Measurements from ENCODE around the gene GPT2.

Gene GPT2

DNA sequence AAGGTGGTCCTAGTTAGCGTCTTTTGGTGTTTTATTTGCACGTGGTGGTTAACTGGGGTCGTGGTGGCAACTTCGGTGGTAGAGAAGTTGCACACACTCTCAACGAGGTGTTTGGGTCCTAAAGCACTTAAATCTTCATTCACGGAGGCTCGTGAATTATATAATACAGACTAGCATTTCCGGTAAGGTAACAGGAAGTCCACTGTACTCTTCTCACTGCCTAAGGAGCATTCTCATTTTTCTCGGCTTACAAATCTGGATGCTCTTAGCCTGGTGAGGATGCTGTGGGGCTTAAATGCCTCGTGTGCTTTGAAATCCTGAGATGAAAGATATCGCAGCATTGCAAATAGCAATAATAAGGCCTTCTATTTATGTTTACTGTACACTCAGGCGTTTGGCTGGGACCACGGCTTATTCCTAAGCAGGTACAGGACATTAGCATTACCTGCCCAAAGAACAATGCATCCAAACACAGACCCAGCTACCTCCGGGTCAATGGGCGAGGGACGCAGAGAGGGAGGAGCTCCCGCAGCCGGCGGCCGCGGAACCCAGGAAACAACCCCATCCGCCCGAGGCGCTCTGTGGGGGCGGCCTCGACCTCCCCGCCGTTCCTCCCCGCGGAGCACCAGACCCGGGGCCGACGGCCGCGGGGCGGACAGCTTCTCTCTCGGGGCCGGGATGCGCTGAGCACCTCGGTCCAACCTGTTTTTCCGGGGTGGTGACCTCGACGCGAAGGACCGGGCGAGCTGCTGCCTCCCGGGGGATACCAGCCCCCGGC lies 88.5 kb downstream of the GPT2 start:
- no peak for DNase-seq

DNA sequence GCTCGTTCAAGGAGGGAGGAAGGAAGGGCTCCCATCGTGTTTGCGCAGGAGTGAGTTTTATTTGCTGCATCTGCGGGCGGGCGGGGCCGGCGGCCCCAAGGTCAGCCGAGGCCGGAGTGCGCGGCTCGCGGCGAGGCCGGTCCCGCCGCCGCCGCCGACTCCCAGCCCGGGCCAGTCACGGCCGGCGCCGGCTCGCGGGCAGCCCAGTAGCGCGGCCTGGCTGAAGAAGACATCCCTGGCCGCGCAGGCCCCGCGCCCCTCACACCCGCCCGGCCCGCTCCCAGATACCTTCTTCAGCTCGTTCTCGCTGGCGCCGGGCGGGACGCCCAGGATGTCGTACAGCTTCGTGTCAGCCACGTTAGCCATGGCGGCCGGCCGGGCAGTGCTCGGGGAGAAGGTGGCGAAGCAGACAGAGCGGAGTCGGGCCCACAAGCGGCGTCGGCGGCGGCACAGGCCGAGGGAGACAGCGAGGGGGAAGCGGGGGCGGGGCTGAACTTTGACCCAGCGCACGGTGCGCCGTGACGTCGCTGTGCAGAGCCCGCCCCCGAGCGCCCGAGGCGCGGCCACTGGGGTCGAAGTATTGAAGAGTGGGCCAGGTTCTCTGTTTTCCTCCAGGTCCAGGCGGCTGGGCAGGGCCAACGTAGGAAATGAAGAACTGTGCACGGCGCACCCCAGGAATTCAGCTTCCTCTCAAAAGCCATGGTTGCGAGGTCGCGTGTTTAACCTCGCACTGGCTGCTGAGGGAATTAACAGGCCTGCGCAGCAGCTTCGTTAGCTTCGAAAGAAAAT lies 89.2 kb downstream of the GPT2 start, which contains the start of gene DNAJA2:
Gene DNAJA2 (minus strand): TSS at position 468 of the 789 bp plus-strand sequence. CDS start 102 bp downstream, at position 366.
- peak; percentile 82 for DNase-seq

DNA sequence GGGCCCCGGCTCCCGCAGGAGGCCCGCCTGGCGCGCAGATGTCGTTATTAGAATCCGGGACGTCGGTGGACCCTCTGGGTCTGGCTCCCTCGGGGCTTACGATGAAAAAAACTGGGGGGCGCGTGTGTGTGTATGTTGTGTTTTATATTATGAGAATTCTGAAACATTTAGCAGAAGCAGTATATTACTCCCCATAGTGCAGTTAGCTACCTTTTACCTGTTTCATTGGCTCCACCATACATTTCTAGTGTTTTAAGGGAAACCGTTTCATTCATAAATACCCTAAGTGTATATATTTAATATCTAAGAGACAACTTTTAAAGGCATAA lies 89.8 kb downstream of the GPT2 start:
- no peak for DNase-seq

DNA sequence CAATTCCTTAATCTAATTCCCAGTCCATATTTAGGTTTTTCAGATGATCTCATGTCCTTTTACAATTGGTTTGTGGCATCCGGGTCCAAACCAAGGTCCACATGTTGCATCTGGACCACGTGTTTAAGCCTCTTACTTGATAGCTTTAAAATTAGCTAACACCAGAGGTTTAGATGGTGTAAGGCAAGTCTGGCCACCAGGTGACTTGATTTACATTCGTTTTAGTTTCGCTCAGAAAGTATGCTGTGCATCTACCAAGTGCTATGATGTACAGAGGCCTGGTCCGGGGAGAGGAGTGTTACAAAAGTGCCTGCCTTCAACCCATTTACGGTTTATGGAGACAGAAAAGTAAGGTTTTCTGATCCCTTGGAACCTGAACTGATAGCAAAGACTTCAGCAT lies 90.2 kb downstream of the GPT2 start:
- DNase-seq, result no peak

DNA sequence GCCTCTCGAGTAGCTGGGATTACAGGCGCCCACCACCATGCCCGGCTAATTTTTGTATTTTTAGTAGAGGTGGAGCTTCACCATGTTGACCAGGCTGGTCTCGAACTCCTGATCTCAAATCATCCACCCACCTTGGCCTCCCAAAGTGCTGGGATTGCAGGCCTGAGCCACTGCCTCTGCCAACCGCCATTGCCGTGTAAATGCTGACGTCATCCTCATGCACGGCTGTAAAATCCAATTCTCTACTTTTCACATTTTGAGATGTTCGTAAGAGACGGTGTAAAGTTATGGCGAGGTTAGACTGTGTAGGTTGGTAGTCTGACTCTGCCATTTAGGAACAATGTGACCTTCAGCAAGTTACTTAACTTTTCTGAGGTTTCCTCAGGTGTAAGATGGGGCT lies 91.0 kb downstream of the GPT2 start:
- DNase-seq, result no peak

DNA sequence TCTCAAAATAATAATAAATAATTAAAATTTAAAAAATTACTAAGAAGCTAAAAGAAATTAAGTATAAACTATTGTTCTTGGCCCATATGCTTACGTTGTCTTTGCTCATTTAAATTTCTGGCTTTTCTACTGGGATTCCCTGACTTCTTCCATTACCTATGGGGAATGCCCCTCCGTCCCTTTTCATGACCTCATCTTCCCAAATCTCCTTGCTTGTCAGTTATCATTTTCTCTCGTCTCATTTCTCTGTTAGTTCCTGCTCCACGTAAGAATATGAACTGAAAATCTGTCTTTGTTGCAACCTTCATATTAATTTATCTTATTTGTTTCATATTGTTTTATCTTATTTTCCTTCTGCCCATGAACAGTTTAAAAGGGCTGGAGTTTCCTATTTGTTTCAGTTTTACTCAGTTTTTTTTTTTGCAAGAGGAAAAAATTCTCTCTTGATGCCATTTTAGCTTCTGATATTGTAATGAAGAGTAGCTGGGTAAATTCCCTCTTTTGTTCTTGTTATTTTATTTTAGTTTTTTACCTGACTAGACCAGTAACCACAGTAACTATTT lies 91.8 kb downstream of the GPT2 start:
- no peak for DNase-seq

DNA sequence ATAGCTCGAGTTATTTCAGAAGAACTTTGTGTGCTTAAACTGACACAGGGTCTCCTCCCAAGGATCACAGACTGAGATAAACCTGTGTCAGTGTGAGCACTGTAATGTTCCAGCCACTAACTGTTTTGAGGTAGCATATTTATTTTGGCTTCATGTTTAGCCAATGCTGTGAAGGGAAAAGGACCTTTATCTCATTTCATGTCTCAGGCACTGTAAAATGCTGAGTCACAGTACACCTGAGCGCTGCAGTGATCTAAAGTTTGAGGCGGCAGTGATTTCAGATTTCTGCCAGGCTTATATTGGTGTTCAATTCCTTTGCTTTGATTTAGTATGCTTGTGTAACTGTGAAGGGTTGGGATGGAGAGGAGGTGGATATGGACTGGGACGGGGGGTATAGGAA lies 92.4 kb downstream of the GPT2 start:
- DNase-seq, result no peak
